Measurements from ENCODE around the gene ABTB1.
"Not testable (repeated sequence)": the region's sequence is repeated elsewhere in the genome, so short reads cannot be mapped to it uniquely, and the experiment has no call there.

ABTB1 gene

GRCh38 chr3:127673191-127674100, 694 bp downstream of the ABTB1 start:
- DNase-seq (ENCODE audit: low spot score): peak; percentile 77

- DNase-seq (ENCODE audit: low spot score): no peak
Measured at GRCh38 chr3:127674101-127674721, 1.5 kb downstream of the ABTB1 start.

- DNase-seq (ENCODE audit: low spot score): no peak
Measured at GRCh38 chr3:127674790-127675189, 2.0 kb downstream of the ABTB1 start.

- no peak for DNase-seq (ENCODE audit: low spot score)
Measured at GRCh38 chr3:127675651-127676391, 3.1 kb downstream of the ABTB1 start.

- no peak for DNase-seq (ENCODE audit: low spot score)
Measured at GRCh38 chr3:127676456-127676855, 3.7 kb downstream of the ABTB1 start.

GRCh38 chr3:127676921-127677351, 4.2 kb downstream of the ABTB1 start:
- DNase-seq (ENCODE audit: low spot score): no peak

GRCh38 chr3:127677541-127678314, 5.0 kb downstream of the ABTB1 start:
- DNase-seq (ENCODE audit: low spot score): no peak

GRCh38 chr3:127678315-127678599, 5.5 kb downstream of the ABTB1 start:
- DNase-seq (ENCODE audit: low spot score): no peak

GRCh38 chr3:127678611-127679533, 6.1 kb downstream of the ABTB1 start:
- DNase-seq (ENCODE audit: low spot score): no peak

- no peak for DNase-seq (ENCODE audit: low spot score)
Measured at GRCh38 chr3:127679534-127680145, 6.9 kb downstream of the ABTB1 start.

GRCh38 chr3:127680146-127680661, 7.5 kb downstream of the ABTB1 start:
- no peak for DNase-seq (ENCODE audit: low spot score)

- DNase-seq (ENCODE audit: low spot score): no peak
Measured at GRCh38 chr3:127680798-127681221, 8.1 kb downstream of the ABTB1 start.

GRCh38 chr3:127682175-127682554, 9.4 kb downstream of the ABTB1 start:
- DNase-seq (ENCODE audit: low spot score): not testable (repeated sequence)

- no peak for DNase-seq (ENCODE audit: low spot score)
Measured at GRCh38 chr3:127682561-127682960, 9.8 kb downstream of the ABTB1 start.

- DNase-seq (ENCODE audit: low spot score): no peak
Measured at GRCh38 chr3:127684871-127685707, 12.3 kb downstream of the ABTB1 start.

GRCh38 chr3:127685708-127686511, 13.2 kb downstream of the ABTB1 start:
- DNase-seq (ENCODE audit: low spot score): no peak

- no peak for DNase-seq (ENCODE audit: low spot score)
Measured at GRCh38 chr3:127686512-127686894, 13.8 kb downstream of the ABTB1 start.

GRCh38 chr3:127687228-127687737, 14.5 kb downstream of the ABTB1 start:
- no peak for DNase-seq (ENCODE audit: low spot score)
